KBM-7 (cell line): Measurements from ENCODE around the gene UBR3.
"Not testable (repeated sequence)": the region's sequence is repeated elsewhere in the genome, so short reads cannot be mapped to it uniquely, and the experiment has no call there.

Experiments used
- DNase-seq: peaks from one replicate; pipeline ENCODE4 v3.0.0-alpha.2; 2015
- in situ Hi-C: fragments of 300-500 bp; cut with MboI; formaldehyde crosslinking; loops from 2 replicates; pipeline ENCODE4 v1.14.3; 2020; ENCODE audit warnings: low sequenced_read_pairs, low pct_unique_long_range_greater_than_20kb, mixed read lengths

The UBR3 gene

DNA sequence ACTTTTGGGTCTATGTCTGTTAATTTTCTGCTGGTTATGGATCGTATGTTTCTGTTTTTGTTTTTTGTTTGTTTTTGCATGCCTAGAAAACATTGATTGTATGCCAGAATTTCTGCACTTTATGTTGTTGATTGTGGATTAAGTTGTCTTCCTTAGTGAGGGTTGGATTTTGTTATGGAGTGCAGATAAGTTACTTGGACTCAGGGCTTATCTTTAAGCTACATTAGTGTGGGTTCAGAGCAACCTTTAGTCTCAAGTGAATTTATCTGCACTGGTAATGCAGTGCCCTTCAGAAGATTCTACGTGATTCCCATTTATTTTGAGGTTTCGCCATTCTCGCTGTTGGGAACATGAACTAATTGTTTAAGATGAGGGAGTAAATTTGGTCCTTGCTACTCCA, 32.9 kb downstream of the UBR3 start:
- DNase-seq, result no peak
- in situ Hi-C loops, result no loop called here

DNA sequence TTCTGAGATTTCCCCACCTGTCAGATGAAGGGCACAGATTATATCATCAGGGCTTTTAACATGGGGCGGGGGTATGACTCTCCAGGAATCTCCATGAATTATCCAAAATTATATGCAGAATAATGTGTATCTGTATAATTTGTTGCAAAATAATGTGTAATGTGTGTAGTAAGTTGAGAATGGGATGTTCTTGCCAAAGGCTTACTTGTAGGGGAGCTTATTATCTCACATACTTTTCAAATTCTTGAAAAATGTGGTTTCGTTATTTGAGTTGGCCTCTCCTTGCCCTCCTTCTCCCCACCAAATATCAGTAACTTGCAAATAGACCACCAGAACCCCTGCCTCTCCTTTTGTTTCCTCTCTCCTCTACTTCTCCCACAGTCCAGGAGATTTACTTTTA, 35.6 kb downstream of the UBR3 start:
- DNase-seq, result no peak
- in situ Hi-C loops, result no loop called here

DNA sequence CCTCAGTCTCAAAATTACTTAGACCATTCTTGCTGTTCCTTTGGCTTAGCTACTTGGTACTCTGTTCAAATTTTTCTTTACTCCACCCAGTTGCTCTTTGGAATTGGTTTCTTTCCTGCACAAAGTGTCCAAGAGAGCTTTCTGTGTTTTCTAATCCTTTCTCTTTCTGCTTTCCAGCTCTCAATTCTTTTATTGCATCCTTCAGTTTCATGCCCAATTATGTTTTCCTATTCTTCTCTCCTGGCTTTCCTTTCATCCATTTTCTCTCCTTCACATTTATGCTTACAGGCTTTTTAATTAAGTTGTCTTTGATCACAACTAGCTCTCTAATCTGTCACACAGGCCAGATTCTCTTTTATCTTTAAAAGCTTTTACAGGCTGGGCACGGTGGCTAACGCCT, 38.2 kb downstream of the UBR3 start:
- in situ Hi-C loops, result no loop called here
- no peak for DNase-seq

DNA sequence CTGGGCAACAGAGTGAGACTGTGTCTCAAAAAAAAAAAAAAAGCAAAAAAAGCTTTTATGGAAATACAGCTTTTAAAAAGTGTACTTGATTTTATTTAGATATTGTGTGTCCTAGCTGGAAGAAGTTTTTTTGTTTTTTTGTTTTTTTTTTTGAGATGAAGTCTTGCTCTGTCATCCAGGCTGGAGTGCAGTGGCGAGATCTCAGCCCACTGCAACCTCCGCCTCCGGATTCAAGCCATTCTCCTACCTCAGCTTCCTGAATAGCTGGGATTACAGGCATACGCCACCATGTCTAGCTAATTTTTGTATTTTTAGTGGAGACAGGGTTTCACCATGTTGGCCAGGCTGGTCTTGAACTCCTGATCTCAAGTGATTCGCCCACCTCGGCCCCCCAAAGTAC, 39.0 kb downstream of the UBR3 start:
- in situ Hi-C loops, DNase-seq: not testable (repeated sequence)

DNA sequence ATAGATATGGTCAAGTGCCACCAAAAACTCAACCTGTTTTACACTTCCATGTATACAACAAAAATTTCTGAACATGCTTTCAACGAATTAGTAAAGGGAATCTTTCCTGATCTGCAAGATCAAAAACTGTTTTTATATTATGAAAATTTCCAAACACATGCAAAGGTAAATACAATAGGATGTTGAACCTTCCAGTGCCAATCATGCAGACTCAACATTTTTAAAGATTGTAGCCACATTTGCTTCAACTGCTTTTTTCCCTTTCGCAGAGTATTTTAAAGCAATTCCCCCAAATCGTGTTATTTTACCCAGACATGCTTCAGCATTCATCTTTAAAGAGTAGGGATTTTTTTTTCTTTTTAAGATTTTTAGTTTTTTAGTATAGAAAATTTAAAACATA, 40.3 kb downstream of the UBR3 start:
- no peak for DNase-seq
- in situ Hi-C loops, result no loop called here

DNA sequence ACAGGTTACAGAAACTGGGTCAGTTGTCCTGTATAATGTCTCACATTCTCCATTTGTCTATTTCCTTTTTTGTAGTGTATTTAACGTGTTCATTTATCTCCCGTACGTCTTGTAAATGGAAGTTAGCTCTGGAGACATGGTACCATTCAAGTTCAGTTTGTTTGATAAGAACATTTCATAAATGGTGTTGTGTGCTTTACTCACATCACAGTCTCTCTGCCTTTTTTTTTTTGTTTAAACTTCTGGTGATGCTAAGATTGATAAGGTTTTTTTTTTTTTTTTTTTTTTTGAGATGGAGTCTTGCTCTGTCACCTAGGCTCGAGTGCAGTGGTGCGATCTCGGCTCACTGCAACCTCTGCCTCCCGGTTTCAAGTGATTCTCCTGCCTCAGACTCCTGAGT, 41.7 kb downstream of the UBR3 start:
- no peak for DNase-seq
- in situ Hi-C loops, result no loop called here

DNA sequence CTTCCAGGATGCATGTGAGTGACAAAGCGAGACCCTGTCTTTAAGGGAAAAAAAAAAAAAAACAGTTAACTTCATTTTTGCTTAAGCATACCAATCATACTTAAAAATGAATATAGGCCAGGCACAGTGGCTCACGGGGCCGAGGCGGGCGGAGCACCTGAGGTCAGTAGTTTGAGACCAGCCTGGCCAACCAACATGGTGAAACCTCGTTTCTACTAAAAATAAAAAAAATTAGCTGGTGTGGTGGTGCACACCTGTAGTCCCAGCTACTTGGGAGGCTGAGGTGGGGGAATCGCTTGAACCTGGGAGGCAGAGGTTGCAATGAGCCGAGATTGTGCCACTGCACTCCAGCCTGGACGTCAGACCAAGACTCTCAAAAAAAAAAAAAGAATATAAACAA, 44.1 kb downstream of the UBR3 start:
- in situ Hi-C loops, DNase-seq: not testable (repeated sequence)

DNA sequence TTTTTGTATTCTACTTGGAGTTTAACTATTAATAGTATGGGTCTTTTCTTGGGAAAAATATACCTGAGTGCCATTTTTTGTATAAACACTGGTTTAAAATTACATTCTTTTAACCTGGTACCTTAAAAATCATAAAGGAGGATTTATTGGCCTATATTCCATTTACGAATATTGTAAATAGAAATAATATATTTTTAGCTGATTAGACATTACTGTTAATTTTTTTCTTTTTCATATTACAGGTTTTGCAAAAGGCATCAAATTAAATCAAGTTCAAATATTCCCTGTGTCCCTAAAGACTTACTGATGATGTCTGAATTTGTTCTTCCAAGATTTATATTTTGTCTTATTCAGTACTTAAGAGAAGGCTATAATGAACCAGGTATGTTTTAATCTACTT, 44.7 kb downstream of the UBR3 start:
- in situ Hi-C loops, result no loop called here

DNA sequence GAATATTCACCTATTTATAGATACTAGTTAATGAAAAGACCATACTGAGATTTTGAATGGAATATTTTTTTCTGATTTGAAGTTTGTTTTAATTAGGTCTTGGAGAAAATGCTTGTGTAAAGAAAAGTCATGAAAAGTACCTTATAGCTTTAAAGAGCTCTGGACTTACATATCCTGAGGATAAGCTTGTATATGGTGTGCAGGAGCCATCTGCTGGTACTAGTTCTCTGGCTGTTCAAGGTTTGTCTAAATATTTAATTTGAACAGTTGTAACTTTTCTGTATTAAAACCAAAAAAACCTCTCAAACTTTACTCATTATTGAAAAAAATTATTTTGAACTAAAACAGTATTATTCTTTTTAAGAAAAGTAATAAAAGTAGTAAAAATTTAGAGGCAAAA, 50.1 kb downstream of the UBR3 start:
- peak; percentile 15 for DNase-seq
- in situ Hi-C loops, result no loop called here

More for the DNA sequence above, 44.7 kb downstream of the UBR3 start:
- no peak for DNase-seq

DNA sequence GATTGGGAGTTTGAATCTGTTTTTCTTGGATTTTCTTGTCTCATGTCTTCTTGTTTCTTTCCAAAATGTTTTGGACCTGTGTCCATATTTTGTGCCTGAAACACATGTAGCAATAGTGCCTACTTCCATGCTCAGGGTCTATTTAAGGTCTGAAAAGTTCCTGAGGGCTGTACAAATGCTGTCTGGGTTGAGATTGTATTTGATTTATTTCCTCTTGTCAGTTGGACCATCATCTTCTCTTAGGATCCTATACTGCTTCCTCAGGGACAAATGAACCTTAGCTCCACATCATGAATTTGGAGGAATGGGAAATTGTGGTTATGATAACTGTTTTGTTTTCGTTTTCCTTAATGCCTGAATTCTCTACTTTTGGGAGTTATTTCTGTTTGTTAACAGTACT, 59.9 kb downstream of the UBR3 start:
- in situ Hi-C loops, result no loop called here

DNA sequence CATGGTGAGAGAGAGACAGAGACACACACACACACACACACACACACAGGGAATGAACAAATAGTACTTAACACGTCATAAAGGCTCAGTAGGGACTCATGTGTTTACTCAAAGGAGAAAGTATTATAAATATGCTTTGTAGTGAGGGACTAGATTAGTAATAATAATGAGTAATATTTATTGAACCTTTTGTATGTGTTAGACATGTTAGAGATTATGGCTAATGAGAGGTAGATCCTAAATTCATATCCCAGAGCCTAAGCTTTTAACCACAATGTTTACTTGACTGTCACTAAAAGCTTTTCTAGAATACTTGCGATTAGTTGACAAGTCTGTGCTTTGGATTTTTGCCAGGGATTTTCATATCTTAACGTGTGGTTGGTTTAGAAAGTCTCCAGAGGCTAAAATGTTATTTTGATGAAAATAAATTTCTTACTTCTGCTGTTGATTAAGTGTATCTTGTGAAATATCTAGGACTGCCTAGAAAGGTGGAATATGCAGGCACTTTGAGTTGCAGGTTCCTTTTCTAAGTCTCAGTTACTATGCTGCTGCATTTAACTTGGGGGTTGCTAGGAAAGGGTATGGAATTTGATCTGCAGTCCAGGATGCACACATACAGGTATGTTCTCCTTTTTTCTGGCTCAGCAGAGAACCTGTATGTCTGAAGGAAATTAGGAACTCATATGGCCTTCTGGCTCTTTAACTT, 64.5 kb downstream of the UBR3 start:
- in situ Hi-C loops, result no loop called here
- DNase-seq, result no peak

More for the DNA sequence above, 59.9 kb downstream of the UBR3 start:
- no peak for DNase-seq

DNA sequence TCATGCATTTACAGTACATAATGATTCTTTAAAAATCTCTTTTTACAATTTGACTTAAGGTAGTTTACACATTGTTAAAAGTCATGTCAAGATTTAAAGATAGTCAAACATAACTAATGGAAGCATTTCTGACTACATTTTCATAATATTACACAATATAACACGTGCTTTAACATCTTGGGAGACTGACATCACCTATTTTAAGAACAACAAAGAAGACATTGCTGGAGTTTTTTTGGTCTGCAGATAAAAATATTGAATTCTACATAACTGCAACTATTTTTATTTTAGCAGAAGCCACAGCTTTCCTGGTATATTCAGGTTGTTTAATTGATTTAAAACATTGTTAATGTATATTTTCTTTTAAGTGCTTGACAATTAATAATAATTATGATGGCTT, 65.7 kb downstream of the UBR3 start:
- DNase-seq, result no peak
- in situ Hi-C loops, result no loop called here

DNA sequence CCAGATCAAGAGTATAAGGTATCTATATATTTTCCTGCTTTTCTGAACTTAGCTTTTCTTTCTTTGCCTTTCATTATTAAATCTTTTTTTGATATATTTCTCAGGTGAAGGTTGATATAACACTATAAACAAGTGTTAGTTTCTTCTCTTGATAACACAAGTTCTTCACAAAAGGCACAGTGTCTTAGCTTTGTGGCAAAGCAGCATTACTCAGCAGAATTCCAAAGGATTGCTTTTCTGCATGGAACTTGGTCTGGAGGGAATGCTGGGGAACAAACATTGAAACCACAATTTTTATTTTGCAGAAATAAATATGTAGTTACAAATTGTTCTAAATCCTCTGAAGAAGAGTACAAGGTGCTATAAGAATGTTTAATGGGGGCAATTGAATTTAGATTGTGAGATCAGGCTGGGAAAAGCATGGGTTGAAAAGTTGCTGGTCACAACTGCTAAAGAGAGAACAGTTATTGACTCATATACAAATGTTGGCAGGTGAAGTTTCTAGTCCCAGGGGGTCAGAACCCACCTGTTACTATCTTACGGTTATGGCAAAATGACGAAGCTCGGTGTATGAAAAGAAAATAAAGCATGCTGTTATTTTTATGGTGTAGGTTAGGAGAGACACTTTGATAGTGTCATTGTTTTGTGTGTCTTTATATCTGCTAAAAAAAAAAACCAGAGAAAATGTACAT, 68.2 kb downstream of the UBR3 start:
- DNase-seq, result no peak
- in situ Hi-C loops, result no loop called here

DNA sequence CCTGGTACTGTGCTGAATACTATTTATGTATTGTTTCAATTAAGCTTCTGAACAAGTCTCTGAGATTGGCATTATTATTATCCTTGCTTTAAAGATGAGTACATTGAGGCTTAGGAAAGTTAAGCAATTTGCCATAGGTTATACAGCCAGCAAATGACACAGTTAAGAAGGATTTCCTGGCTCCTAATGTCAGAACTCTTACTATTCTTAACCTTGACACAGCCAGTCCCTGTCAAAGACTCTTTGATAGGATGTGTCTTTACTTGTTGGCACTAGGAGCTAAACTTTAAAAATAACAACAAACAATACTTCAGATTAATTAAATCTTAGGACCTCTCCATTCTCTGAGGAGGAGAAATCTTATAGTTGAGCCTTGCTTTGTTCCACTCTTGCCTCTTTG, 70.6 kb downstream of the UBR3 start:
- in situ Hi-C loops, result no loop called here
- no peak for DNase-seq

DNA sequence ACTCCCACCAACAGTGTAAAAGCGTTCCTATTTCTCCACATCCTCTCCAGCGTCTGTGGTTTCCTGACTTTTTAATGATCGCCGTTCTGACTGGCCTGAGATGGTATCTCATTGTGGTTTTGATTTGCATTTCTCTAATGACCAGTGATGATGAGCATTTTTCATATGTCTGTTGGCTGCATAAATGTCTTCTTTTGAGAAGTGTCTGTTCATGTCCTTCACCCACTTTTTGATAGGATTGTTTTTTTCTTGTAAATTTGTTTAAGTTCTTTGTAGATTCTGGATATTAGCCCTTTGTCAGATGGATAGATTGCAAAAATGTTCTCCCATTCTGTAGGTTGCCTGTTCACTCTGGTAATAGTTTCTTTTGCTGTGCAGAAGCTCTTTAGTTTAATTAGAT, 72.8 kb downstream of the UBR3 start:
- in situ Hi-C loops, result not testable (repeated sequence)
- peak; percentile 24 for DNase-seq

DNA sequence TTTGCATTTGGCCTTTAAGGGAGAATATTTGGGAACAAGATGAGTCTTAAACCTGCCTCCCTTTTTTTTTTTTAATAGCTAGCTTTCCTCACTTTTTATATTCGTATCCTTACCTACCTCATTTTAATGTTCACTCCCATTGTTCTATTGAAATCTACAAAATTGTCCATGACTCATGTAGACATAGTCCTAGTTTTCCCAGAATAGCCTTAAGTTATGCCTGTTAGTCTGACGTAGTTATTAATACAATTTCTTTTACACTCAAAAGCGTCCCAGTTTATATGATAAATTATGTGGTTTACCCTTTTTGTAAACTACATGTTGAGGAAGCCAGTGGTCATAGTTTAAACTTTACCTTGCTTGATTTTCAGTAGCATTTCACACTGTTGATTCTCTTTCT, 73.4 kb downstream of the UBR3 start:
- in situ Hi-C loops, result no loop called here
- no peak for DNase-seq

DNA sequence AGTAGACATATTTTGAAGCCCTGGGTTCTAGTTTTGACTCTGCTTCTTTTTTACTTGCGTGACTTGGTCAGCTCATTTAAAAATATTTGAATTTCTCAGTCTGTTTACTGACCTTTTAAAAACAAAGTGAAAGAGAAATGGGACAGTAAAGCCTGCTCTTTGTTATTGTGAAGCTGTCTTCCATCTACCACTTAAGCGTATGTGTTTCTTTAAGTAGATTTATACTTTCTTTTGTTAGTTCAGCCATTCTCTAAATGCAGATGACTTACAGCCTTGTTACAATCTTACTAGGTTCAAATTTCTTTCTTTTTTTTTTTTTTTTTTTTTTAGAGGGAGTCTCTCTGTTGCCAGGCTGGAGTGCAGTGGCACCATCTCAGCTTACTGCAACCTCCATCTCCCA, 79.5 kb downstream of the UBR3 start:
- DNase-seq, result no peak

DNA sequence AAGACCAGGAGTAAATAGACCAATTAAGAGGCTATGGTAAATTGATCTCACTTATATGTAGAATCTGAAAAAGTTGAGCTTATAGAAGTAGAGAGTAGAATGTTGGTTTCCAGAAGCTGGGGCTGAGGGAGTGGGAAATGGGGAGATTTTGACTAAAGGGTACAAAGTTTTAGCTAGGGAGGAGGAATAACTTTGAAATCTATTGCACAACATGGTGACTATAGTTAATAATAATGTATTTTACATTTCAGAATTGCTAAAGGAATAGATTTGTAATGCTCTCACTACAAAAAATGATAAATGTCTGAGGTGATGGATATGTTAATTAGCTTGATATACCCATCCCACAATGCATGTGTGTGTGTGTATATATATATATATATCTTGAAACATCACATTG, 82.1 kb downstream of the UBR3 start:
- in situ Hi-C loops, result no loop called here
- no peak for DNase-seq

More for the DNA sequence above, 79.5 kb downstream of the UBR3 start:
- in situ Hi-C loops, result no loop called here

DNA sequence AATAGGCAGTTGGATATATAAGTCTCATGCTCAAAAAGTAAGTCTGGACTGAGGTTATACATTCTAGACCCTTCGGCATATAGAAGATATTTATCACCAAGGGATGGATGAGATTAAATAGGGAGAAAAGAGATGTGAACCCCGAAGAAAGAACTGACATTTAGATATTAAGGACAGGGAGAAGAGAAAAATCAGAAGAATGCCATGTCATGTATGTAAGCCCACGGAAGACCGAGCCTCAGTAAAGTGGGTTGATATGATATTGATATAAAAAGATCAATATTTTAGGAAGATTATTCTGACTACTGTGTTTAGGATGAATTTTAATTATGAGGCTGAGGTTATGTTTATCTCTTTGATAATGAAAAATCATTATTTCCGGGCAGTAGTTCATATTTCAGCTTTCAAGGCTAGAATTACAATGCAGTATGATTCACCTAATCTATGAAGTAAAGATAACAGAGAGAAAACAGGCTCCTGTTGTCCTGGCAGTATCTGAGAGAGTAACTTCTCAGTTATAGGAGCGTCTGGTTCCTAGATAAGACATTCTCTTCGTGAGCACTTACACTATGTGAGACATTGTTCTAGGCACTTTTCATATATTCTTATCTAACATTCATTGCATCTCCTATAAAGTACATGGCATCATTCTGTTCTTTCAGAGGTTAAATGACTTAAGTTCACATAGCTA, 83.0 kb downstream of the UBR3 start:
- DNase-seq, result no peak
- in situ Hi-C loops, result no loop called here

DNA sequence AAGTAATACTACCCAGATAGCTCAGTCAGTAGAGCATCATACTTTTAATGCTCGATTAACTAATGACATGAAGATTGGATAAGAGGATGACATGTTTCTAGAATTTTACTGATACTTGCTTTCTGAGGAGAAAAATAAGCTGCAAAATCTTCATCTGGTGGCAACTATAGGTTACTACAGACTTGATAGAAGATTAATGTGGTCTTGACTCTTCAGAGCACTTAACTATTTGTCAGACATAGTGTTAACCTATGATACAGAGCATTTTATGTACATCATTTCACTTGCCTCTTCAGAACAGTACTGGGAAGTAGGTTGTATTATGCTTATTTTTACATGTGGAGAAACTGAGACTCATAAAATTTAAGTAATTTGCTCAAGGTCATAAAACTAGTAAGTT, 83.9 kb downstream of the UBR3 start:
- in situ Hi-C loops, result no loop called here
- DNase-seq, result no peak
